HEK293 (cell line): ENCODE measurements around the gene CISD1.

Source experiments
- CTCF ChIA-PET: fragments of 350-600 bp; formaldehyde crosslinking; extraction: SDS; loops from one replicate; lab custom pipeline; 2021; ENCODE audit warnings: antibody characterized with exemption; lab: Yijun Ruan, JAX
- POLR2A ChIA-PET: fragments of 300-600 bp; formaldehyde crosslinking; extraction: SDS; loops from one replicate; lab custom pipeline; 2020; ENCODE audit warnings: antibody characterized with exemption, inconsistent platforms; lab: Yijun Ruan, JAX
- H3K27ac ChIP-seq: fragments of 200-500 bp; sonication (Bioruptor generic); 2 replicates; pipeline ENCODE4 v1.5.1; 2014; ENCODE audit warnings: low read depth, low read length, control low read depth, inconsistent platforms; ENCODE audit errors: extremely low read depth
- H3K36me3 ChIP-seq, 2 experiments: fragments of 200-500 bp in 1 of 2; sonication (Bioruptor generic) in 1 of 2; 1 replicate in 1 of 2; 2 replicates in 1 of 2; pipeline ENCODE4 v1.5.1; 2014 to 2017; ENCODE audit warnings: inconsistent platforms in 2 of 2, low read length in 2 of 2; ENCODE audit not compliant: control insufficient read depth in 2 of 2, insufficient read depth in 1 of 2
- H3K4me1 ChIP-seq: fragments of 200-500 bp; sonication (Bioruptor generic); 2 replicates; pipeline ENCODE4 v1.5.1; 2014; ENCODE audit warnings: mild to moderate bottlenecking, low read length, inconsistent platforms; ENCODE audit not compliant: control insufficient read depth, insufficient read depth
- H3K4me3 ChIP-seq: 2 replicates; pipeline ENCODE4 v1.5.1; 2011; ENCODE audit warnings: low read depth, mild to moderate bottlenecking, control low read depth, low read length, moderate library complexity
- H3K9me3 ChIP-seq: fragments of 200-500 bp; sonication (Bioruptor generic); 2 replicates; pipeline ENCODE4 v1.5.1; 2014; ENCODE audit warnings: low read depth, low read length, inconsistent platforms; ENCODE audit not compliant: control insufficient read depth, insufficient read depth
- BCL11A ChIP-seq: fragments of 450-650 bp; formaldehyde crosslinking; IDR thresholded peaks from 2 replicates; pipeline ENCODE4 v1.5.1; 2016; ENCODE audit warnings: low read depth, missing biosample characterization, missing genetic modification characterization
- KLF9 ChIP-seq: fragments of 450-650 bp; formaldehyde crosslinking; IDR thresholded peaks from 2 replicates; pipeline ENCODE4 v1.5.1; 2016; ENCODE audit warnings: missing biosample characterization, missing genetic modification characterization, low read depth
- MYNN ChIP-seq: fragments of 450-650 bp; formaldehyde crosslinking; IDR thresholded peaks from 2 replicates; pipeline ENCODE4 v1.5.1; 2016; ENCODE audit warnings: missing biosample characterization, missing genetic modification characterization, borderline replicate concordance
- PRDM4 ChIP-seq: fragments of 450-650 bp; formaldehyde crosslinking; IDR thresholded peaks from 2 replicates; pipeline ENCODE4 v1.5.1; 2017; ENCODE audit warnings: missing biosample characterization, missing genetic modification characterization
- TSHZ1 ChIP-seq: fragments of 450-650 bp; formaldehyde crosslinking; IDR thresholded peaks from 2 replicates; pipeline ENCODE4 v1.5.1; 2016; ENCODE audit warnings: missing biosample characterization, missing genetic modification characterization, borderline replicate concordance
- ZNF354C ChIP-seq: fragments of 450-650 bp; formaldehyde crosslinking; IDR thresholded peaks from 2 replicates; pipeline ENCODE4 v1.5.1; 2016; ENCODE audit warnings: missing biosample characterization, missing genetic modification characterization, low read depth, borderline replicate concordance
- ZNF510 ChIP-seq: fragments of 450-650 bp; formaldehyde crosslinking; IDR thresholded peaks from 2 replicates; pipeline ENCODE4 v1.5.1; 2018; ENCODE audit warnings: mild to moderate bottlenecking, missing genetic modification characterization, missing biosample characterization; ENCODE audit not compliant: insufficient replicate concordance
- ZNF530 ChIP-seq: fragments of 450-650 bp; formaldehyde crosslinking; IDR thresholded peaks from 2 replicates; pipeline ENCODE4 v1.5.1; 2016; ENCODE audit warnings: low read depth, missing biosample characterization, missing genetic modification characterization
- ZNF558 ChIP-seq: fragments of 450-650 bp; formaldehyde crosslinking; IDR thresholded peaks from 2 replicates; pipeline ENCODE4 v1.5.1; 2016; ENCODE audit warnings: missing biosample characterization, missing genetic modification characterization
- ZNF600 ChIP-seq: fragments of 450-650 bp; formaldehyde crosslinking; IDR thresholded peaks from 2 replicates; pipeline ENCODE4 v1.5.1; 2016; ENCODE audit warnings: missing biosample characterization, missing genetic modification characterization
- ZNF626 ChIP-seq: fragments of 450-650 bp; sonication (Bioruptor Pico); formaldehyde crosslinking; IDR thresholded peaks from 2 replicates; pipeline ENCODE4 v1.5.1; 2018; ENCODE audit warnings: missing biosample characterization, missing genetic modification characterization, inconsistent platforms
- ZSCAN30 ChIP-seq: fragments of 450-650 bp; IDR thresholded peaks from 2 replicates; pipeline ENCODE4 v1.5.1; 2018; ENCODE audit warnings: missing biosample characterization, mild to moderate bottlenecking, missing genetic modification characterization, moderate library complexity
- ZSCAN5A ChIP-seq: fragments of 450-650 bp; formaldehyde crosslinking; IDR thresholded peaks from 2 replicates; pipeline ENCODE4 v1.5.1; 2016; ENCODE audit warnings: missing biosample characterization, missing genetic modification characterization
- TF ChIP-seq, protein P1 (sequence below): fragments of 450-650 bp; formaldehyde crosslinking; IDR thresholded peaks from 2 replicates; pipeline ENCODE4 v1.5.1; 2016; ENCODE audit warnings: missing biosample characterization, missing genetic modification characterization
- TF ChIP-seq, protein P2 (sequence below): fragments of 450-650 bp; formaldehyde crosslinking; IDR thresholded peaks from 2 replicates; pipeline ENCODE4 v1.5.1; 2016; ENCODE audit warnings: missing biosample characterization, missing genetic modification characterization
- TF ChIP-seq, protein P3 (sequence below): fragments of 450-650 bp; formaldehyde crosslinking; IDR thresholded peaks from 2 replicates; pipeline ENCODE4 v1.5.1; 2016; ENCODE audit warnings: missing biosample characterization, missing genetic modification characterization
- TF ChIP-seq, protein P4 (sequence below): fragments of 450-650 bp; formaldehyde crosslinking; IDR thresholded peaks from 2 replicates; pipeline ENCODE4 v1.5.1; 2017; ENCODE audit warnings: missing biosample characterization, missing genetic modification characterization
- TF ChIP-seq, protein P5 (sequence below): fragments of 450-650 bp; formaldehyde crosslinking; IDR thresholded peaks from 2 replicates; pipeline ENCODE4 v1.5.1; 2016; ENCODE audit warnings: missing biosample characterization, missing genetic modification characterization

Gene CISD1

GRCh38 chr10:58269782-58270290 lies 874 bp downstream of the CISD1 start (continued):
- TF ChIP-seq TSHZ1 (tag by site-specific recombination) = no peak
- TF ChIP-seq PRDM4 (tag by site-specific recombination) = no peak
- TF ChIP-seq ZSCAN30 (tag by site-specific recombination) = no peak
- TF ChIP-seq, protein P1, sequence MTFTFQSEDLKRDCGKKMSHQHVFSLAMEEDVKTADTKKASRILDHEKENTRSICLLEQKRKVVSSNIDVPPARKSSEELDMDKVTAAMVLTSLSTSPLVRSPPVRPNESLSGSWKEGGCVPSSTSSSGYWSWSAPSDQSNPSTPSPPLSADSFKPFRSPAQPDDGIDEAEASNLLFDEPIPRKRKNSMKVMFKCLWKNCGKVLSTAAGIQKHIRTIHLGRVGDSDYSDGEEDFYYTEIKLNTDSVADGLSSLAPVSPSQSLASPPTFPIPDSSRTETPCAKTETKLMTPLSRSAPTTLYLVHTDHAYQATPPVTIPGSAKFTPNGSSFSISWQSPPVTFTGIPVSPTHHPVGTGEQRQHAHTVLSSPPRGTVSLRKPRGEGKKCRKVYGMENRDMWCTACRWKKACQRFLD (tag by site-specific recombination) = no peak
- TF ChIP-seq ZNF600 (tag by site-specific recombination) = no peak
- no peak for TF ChIP-seq ZNF510 (tag by site-specific recombination)
- no peak for TF ChIP-seq ZNF626 (tag by site-specific recombination)
- TF ChIP-seq, protein P2, sequence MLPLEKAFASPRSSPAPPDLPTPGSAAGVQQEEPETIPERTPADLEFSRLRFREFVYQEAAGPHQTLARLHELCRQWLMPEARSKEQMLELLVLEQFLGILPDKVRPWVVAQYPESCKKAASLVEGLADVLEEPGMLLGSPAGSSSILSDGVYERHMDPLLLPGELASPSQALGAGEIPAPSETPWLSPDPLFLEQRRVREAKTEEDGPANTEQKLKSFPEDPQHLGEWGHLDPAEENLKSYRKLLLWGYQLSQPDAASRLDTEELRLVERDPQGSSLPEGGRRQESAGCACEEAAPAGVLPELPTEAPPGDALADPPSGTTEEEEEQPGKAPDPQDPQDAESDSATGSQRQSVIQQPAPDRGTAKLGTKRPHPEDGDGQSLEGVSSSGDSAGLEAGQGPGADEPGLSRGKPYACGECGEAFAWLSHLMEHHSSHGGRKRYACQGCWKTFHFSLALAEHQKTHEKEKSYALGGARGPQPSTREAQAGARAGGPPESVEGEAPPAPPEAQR = no peak
- TF ChIP-seq ZNF354C = no peak
- TF ChIP-seq ZNF530 (tag by site-specific recombination) = no peak
- no peak for TF ChIP-seq MYNN (tag by site-specific recombination)
- TF ChIP-seq, protein P3, sequence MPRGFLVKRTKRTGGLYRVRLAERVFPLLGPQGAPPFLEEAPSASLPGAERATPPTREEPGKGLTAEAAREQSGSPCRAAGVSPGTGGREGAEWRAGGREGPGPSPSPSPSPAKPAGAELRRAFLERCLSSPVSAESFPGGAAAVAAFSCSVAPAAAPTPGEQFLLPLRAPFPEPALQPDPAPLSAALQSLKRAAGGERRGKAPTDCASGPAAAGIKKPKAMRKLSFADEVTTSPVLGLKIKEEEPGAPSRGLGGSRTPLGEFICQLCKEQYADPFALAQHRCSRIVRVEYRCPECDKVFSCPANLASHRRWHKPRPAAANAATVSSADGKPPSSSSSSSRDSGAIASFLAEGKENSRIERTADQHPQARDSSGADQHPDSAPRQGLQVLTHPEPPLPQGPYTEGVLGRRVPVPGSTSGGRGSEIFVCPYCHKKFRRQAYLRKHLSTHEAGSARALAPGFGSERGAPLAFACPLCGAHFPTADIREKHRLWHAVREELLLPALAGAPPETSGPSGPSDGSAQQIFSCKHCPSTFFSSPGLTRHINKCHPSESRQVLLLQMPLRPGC = no peak

DNA sequence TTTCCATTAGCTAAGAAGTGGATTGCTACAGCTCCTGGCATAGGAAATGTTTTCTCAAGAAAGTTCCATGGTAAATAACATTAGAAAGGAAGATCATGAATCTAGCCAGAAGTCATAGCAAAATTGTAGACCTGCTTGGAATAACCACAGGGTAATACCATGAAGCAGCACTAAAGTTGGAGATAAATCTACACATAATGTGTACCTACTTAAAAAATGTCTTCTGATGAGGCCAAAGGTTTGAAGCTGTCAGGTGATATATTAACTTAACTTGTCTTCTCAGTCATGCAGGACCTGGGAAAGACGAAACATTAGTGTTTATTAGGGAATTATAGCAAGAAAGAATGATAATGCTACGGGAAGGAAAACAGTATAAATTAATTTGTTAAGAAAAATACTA lies 6.3 kb downstream of the CISD1 start:
- peaks cover 8 to 29% of the 10 kb centered on the region in 2 experiments; a peak in 2 of 3 replicates for H3K36me3 ChIP-seq
- ChIA-PET POLR2A (no interaction called here), CTCF (interaction anchor here (1.4 to 2.0 kb wide), 2 partner anchors 10 to 15 kb away, joined by 6 to 8 read pairs; no protein-coding TSS in a partner anchor)
- no peak overlapping the region for H3K27ac ChIP-seq
- H3K9me3 ChIP-seq = no peaks in the 10 kb centered on the region
- no peaks in the 10 kb centered on the region for H3K4me1 ChIP-seq
- H3K4me3 ChIP-seq = no peak overlapping the region
- TF ChIP-seq, protein P4, sequence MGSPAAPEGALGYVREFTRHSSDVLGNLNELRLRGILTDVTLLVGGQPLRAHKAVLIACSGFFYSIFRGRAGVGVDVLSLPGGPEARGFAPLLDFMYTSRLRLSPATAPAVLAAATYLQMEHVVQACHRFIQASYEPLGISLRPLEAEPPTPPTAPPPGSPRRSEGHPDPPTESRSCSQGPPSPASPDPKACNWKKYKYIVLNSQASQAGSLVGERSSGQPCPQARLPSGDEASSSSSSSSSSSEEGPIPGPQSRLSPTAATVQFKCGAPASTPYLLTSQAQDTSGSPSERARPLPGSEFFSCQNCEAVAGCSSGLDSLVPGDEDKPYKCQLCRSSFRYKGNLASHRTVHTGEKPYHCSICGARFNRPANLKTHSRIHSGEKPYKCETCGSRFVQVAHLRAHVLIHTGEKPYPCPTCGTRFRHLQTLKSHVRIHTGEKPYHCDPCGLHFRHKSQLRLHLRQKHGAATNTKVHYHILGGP (tag by site-specific recombination) = no peak
- TF ChIP-seq, protein P5, sequence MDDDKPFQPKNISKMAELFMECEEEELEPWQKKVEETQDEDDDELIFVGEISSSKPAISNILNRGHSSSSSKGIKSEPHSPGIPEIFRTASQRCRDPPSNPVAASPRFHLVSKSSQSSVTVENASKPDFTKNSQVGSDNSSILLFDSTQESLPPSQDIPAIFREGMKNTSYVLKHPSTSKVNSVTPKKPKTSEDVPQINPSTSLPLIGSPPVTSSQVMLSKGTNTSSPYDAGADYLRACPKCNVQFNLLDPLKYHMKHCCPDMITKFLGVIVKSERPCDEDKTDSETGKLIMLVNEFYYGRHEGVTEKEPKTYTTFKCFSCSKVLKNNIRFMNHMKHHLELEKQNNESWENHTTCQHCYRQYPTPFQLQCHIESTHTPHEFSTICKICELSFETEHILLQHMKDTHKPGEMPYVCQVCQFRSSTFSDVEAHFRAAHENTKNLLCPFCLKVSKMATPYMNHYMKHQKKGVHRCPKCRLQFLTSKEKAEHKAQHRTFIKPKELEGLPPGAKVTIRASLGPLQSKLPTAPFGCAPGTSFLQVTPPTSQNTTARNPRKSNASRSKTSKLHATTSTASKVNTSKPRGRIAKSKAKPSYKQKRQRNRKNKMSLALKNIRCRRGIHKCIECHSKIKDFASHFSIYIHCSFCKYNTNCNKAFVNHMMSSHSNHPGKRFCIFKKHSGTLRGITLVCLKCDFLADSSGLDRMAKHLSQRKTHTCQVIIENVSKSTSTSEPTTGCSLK (tag by site-specific recombination) = no peak
- TF ChIP-seq ZNF626 (tag by site-specific recombination) (no peak), KLF9 (tag by site-specific recombination) (no peak), ZSCAN5A (tag by site-specific recombination) (no peak), BCL11A (no peak), ZNF558 (tag by site-specific recombination) (no peak)
